IMR-90 (cell line): ENCODE data around the gene CEP78. TPM values are rescaled to one million over a fixed set of nuclear protein-coding genes. Genes with fewer than 3 reads are reported as not detected.

Source experiments
- ATAC-seq: fragments of 200-7000 bp; cut with Tn5 transposase; 2 replicates; pipeline ENCODE4 v1.9.1; 2020; ENCODE audit warnings: low read depth, mild to moderate bottlenecking, moderate library complexity
- BruUV-seq: library from RNA; stranded (reverse); fragments of 400-500 nt; replicated peaks from 2 replicates; lab custom pipeline; 2021; lab: Mats Ljungman, UMichigan
- CTCF ChIA-PET: fragments of 300-600 bp; formaldehyde crosslinking; extraction: SDS; loops from one replicate; lab custom pipeline; 2021; ENCODE audit warnings: antibody characterized with exemption; lab: Yijun Ruan, JAX
- POLR2A ChIA-PET: fragments of 300-600 bp; sonication (Branson Sonifier 250); formaldehyde crosslinking; loops from one replicate; lab custom pipeline; 2022; ENCODE audit warnings: antibody characterized with exemption; ENCODE audit not compliant: unreplicated experiment; lab: Charles Lee
- DNase-seq: peaks from one replicate; pipeline ENCODE4 v3.0.0; 2013
- H2AFZ ChIP-seq: replicated peaks from 2 replicates; pipeline ENCODE3; 2013; ENCODE audit warnings: low read length, mild to moderate bottlenecking; ENCODE audit not compliant: poor library complexity
- H2AK5ac ChIP-seq: 2 replicates; pipeline ENCODE4 v1.6.1; 2013; ENCODE audit warnings: low read depth, low read length, inconsistent platforms
- H2AK9ac ChIP-seq: replicated peaks from 2 replicates; pipeline ENCODE3; 2013; ENCODE audit warnings: mild to moderate bottlenecking, low read depth, low read length, moderate library complexity; ENCODE audit not compliant: poor library complexity
- H2BK120ac ChIP-seq: 2 replicates; pipeline ENCODE4 v1.6.1; 2013; ENCODE audit warnings: low read depth, low read length, inconsistent platforms
- H2BK15ac ChIP-seq: 3 replicates; pipeline ENCODE4 v1.6.1; 2013; ENCODE audit warnings: low read depth, low read length, inconsistent platforms
- H2BK20ac ChIP-seq: 2 replicates; pipeline ENCODE4 v1.6.1; 2013; ENCODE audit warnings: low read depth, mild to moderate bottlenecking, inconsistent platforms, low read length, moderate library complexity
- H2BK5ac ChIP-seq: 2 replicates; pipeline ENCODE4 v1.6.1; 2013; ENCODE audit warnings: mild to moderate bottlenecking, low read depth, low read length, inconsistent platforms; ENCODE audit not compliant: poor library complexity, severe bottlenecking
- H3K14ac ChIP-seq: replicated peaks from 2 replicates; pipeline ENCODE4 v1.6.1; 2013; ENCODE audit warnings: low read depth, low read length, inconsistent platforms
- H3K18ac ChIP-seq: 2 replicates; pipeline ENCODE4 v1.6.1; 2013; ENCODE audit warnings: low read depth, low read length, control low read depth
- H3K23ac ChIP-seq: 2 replicates; pipeline ENCODE4 v1.6.1; 2013; ENCODE audit warnings: low read depth, low read length, inconsistent platforms
- H3K27ac ChIP-seq: 2 replicates; pipeline ENCODE4 v1.5.1; 2013; ENCODE audit warnings: mild to moderate bottlenecking, control low read depth, low read length; ENCODE audit not compliant: insufficient read depth
- H3K27me3 ChIP-seq: 2 replicates; pipeline ENCODE4 v1.6.1; 2013; ENCODE audit warnings: low read length; ENCODE audit not compliant: control insufficient read depth, insufficient read depth
- H3K36me3 ChIP-seq: 2 replicates; pipeline ENCODE4 v1.6.1; 2013; ENCODE audit warnings: low read length, mixed read lengths; ENCODE audit not compliant: control insufficient read depth, insufficient read depth
- H3K4ac ChIP-seq: 2 replicates; pipeline ENCODE4 v1.6.1; 2013; ENCODE audit warnings: low read depth, low read length, inconsistent platforms
- H3K4me1 ChIP-seq: 2 replicates; pipeline ENCODE4 v1.6.1; 2013; ENCODE audit warnings: low read length, mixed read lengths; ENCODE audit not compliant: control insufficient read depth, insufficient read depth
- H3K4me2 ChIP-seq: 2 replicates; pipeline ENCODE4 v1.6.1; 2013; ENCODE audit warnings: low read depth, mild to moderate bottlenecking, control low read depth, low read length, moderate library complexity
- H3K4me3 ChIP-seq: 2 replicates; pipeline ENCODE4 v1.5.1; 2013; ENCODE audit warnings: low read depth, mild to moderate bottlenecking, control low read depth, low read length, moderate library complexity; ENCODE audit not compliant: insufficient read depth
- H3K56ac ChIP-seq: 2 replicates; pipeline ENCODE4 v1.6.1; 2013; ENCODE audit warnings: low read length, inconsistent platforms; ENCODE audit not compliant: insufficient read depth; ENCODE audit errors: extremely low read depth
- H3K79me1 ChIP-seq, 2 experiments: 2 replicates each; pipeline ENCODE4 v1.6.1; 2013; ENCODE audit warnings: low read length in 2 of 2, inconsistent platforms in 1 of 2, low read depth in 1 of 2
- H3K9ac ChIP-seq: 2 replicates; pipeline ENCODE4 v1.6.1; 2013; ENCODE audit warnings: low read depth, low read length, control low read depth
- H3K9me1 ChIP-seq: 2 replicates; pipeline ENCODE4 v1.6.1; 2013; ENCODE audit warnings: low read length, inconsistent platforms; ENCODE audit not compliant: insufficient read depth
- H3K9me3 ChIP-seq: 2 replicates; pipeline ENCODE4 v1.6.1; 2013; ENCODE audit warnings: low read length; ENCODE audit not compliant: control insufficient read depth, insufficient read depth
- H4K20me1 ChIP-seq: 2 replicates; pipeline ENCODE4 v1.6.1; 2013; ENCODE audit warnings: low read length, inconsistent platforms; ENCODE audit not compliant: insufficient read depth
- H4K5ac ChIP-seq: 2 replicates; pipeline ENCODE4 v1.6.1; 2013; ENCODE audit warnings: mild to moderate bottlenecking, low read depth, low read length, control low read depth
- H4K8ac ChIP-seq, 2 experiments: 2 replicates each; pipeline ENCODE4 v1.6.1; 2013; ENCODE audit warnings: low read depth in 2 of 2, low read length in 2 of 2, control low read depth in 1 of 2, inconsistent platforms in 1 of 2
- H4K91ac ChIP-seq: 2 replicates; pipeline ENCODE4 v1.6.1; 2013; ENCODE audit warnings: low read depth, low read length, inconsistent platforms; ENCODE audit not compliant: insufficient read depth
- CTCF ChIP-seq: conservative IDR thresholded peaks from 2 replicates; pipeline ENCODE4 v1.5.1; 2012; ENCODE audit warnings: mild to moderate bottlenecking, low read depth, low read length, improper control_type of control experiment
- MXI1 ChIP-seq: IDR thresholded peaks from 2 replicates; pipeline ENCODE4 v1.6.1; 2012; ENCODE audit warnings: low read depth, mild to moderate bottlenecking, low read length, moderate library complexity, borderline replicate concordance
- RFX5 ChIP-seq: IDR thresholded peaks from 2 replicates; pipeline ENCODE4 v1.8.0; 2012; ENCODE audit warnings: low read depth, mild to moderate bottlenecking, low read length, moderate library complexity
- WGBS, 2 experiments: methylation state at CpG; one replicate each; pipeline versions ENCODE4 v1.1.5 to v1.1.7; 2013; ENCODE audit warnings: missing lambda C conversion rate in 2 of 2; ENCODE audit not compliant: insufficient read length in 1 of 2; ENCODE audit errors: extremely low coverage in 2 of 2; 5-methylcytosine and 5-hydroxymethylcytosine counted together
- dilution Hi-C: fragments of 300-500 bp; cut with HindIII; formaldehyde crosslinking; loops from one replicate; pipeline ENCODE4 v1.14.3; 2018; ENCODE audit warnings: low sequenced_read_pairs; ENCODE audit not compliant: unreplicated experiment
- in situ Hi-C: fragments of 300-500 bp; cut with MboI; formaldehyde crosslinking; loops from 3 replicates; pipeline ENCODE4 v1.14.3; 2019; ENCODE audit warnings: low sequenced_read_pairs, inconsistent platforms, mixed read lengths
- intact Hi-C: fragments of 100-400 bp; cut with micrococcal nuclease; formaldehyde crosslinking; loops from 2 replicates; pipeline ENCODE4 v1.10.0; 2022
- polyA plus RNA-seq, 3 experiments: library from polyadenylated mRNA; depleted of rRNA; stranded (reverse); fragments of >200 nt; gene quantifications; 2 replicates each; pipeline ENCODE4 v1.2.3, GENCODE V29; 2012; ENCODE audit warnings: low replicate concordance in 1 of 3
- total RNA-seq: library from RNA; depleted of rRNA; stranded (reverse); fragments of >200 nt; gene quantifications from 2 replicates; pipeline ENCODE4 v1.2.3, GENCODE V29; 2012

Gene CEP78
- total and polyA plus RNA-seq, 2 of the 4 experiments (the other 2 are of a cell fraction): 9.2 to 18.3 TPM

GRCh38 chr9:78238046-78239038 is 2.5 kb downstream of the CEP78 start (continued):
- no peak for TF ChIP-seq RFX5

- no peak overlapping the region for H2BK20ac ChIP-seq
- no peak overlapping the region for H3K4me2 ChIP-seq
- no peak overlapping the region for H4K8ac ChIP-seq
- no peak overlapping the region for H3K4me3 ChIP-seq
- ATAC-seq (no peak), DNase-seq (no peak)
- no peak overlapping the region for H2AK5ac ChIP-seq
- no peak overlapping the region for H2BK5ac ChIP-seq
- no peaks in the 10 kb centered on the region for H3K27me3 ChIP-seq
- no peak overlapping the region for H3K14ac ChIP-seq
- H3K23ac ChIP-seq: no peak overlapping the region
- H3K4ac ChIP-seq: no peak overlapping the region
- H4K20me1 ChIP-seq: no peaks in the 10 kb centered on the region
- TF ChIP-seq CTCF: peak; percentile 22; the same call in 1 of the 2 replicates
- no peak for TF ChIP-seq MXI1
- H4K91ac ChIP-seq: no peak overlapping the region
- H2AK9ac ChIP-seq: no peak overlapping the region
- H2BK15ac ChIP-seq: no peak overlapping the region
- H3K27ac ChIP-seq: no peak overlapping the region
- H4K5ac ChIP-seq: no peak overlapping the region
- ChIA-PET POLR2A (no interaction called here), CTCF (no interaction called here)
- peaks cover 3% of the 10 kb centered on the region; the same call in 1 of the 2 replicates for H3K36me3 ChIP-seq
- no peak overlapping the region for H3K9ac ChIP-seq
- dilution Hi-C loops: no loop called here
- 68% methylated on average over 5 of the region's 5 CpGs; no CpG with 5 or more reads in 1 of the 2 experiments for whole genome bisulfite sequencing, 2 experiments
- H3K4me1 ChIP-seq: peaks cover 5% of the 10 kb centered on the region; the same call in 1 of the 2 replicates
- H3K9me1 ChIP-seq: no peaks in the 10 kb centered on the region
- H2BK120ac ChIP-seq: no peak overlapping the region
- BruUV-seq: no TSS peak
- no peak overlapping the region for H3K56ac ChIP-seq
- peaks cover 6 to 16% of the 10 kb centered on the region in 2 experiments; a peak in 2 of 4 replicates for H3K79me1 ChIP-seq
- H3K18ac ChIP-seq: no peak overlapping the region
- in situ Hi-C loops: no loop called here
- intact Hi-C loops: loop anchor here (10.0 kb wide), 3 partner anchors 95 to 785 kb away; no protein-coding TSS in a partner anchor
- no peak overlapping the region for H2AFZ ChIP-seq
- H3K9me3 ChIP-seq: no peaks in the 10 kb centered on the region
These were observed 3.6 kb downstream of the CEP78 start for GRCh38 chr9:78239506-78239905.
